ENCODE measurements around the gene CFAP97D2.

DNA sequence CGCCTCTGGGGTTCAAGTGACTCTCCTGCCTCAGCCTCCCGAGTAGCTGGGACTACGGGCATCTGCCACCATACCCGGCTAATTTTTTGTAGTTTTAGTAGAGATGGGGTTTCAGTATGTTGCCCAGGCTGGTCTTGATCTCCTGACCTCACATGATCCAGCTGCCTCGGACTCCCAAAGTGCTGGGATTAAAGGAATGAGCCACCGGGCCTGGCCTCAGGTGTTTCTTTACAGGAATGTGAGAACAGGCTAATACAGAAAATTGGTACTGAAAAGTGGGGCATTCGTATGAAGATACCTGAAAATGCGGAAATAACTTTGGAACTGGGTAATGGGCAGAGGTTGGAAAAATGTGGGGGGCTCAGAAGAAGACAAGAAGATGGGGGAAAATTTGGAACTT is 52.8 kb downstream of the CFAP97D2 start:
- TF ChIP-seq TCF12 (IDR thresholded peaks at IDR 0.05; ENCODE audit: low read depth) (no peak), YY1 (IDR thresholded peaks at IDR 0.05; ENCODE audit: low read depth) (no peak), FOXM1 (IDR thresholded peaks at IDR 0.05; ENCODE audit: borderline replicate concordance, low read depth) (no peak), CREB1 (IDR thresholded peaks at IDR 0.05; ENCODE audit: low read depth) (no peak), TEAD4 (IDR thresholded peaks at IDR 0.05) (no peak)
- TF ChIP-seq, protein P1, sequence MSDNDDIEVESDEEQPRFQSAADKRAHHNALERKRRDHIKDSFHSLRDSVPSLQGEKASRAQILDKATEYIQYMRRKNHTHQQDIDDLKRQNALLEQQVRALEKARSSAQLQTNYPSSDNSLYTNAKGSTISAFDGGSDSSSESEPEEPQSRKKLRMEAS (IDR thresholded peaks at IDR 0.05): no peak

Data from Ishikawa (cell line).